Dedifferentiated amniotic fluid mesenchymal stem cell (primary cell): ENCODE measurements around the gene TRPM3.
A peak's percentile ranks its signal among the peaks of the same experiment; 100 is the strongest.

Experiments used
- DNase-seq: peaks from one replicate; pipeline ENCODE4 v3.0.0-alpha.2; 2016; ENCODE audit errors: extremely low spot score

TRPM3 gene

GRCh38 chr9:70525519-70525918 is 595.9 kb downstream of the TRPM3 start:
- DNase-seq = no peak

GRCh38 chr9:70519912-70520724 is 601.3 kb downstream of the TRPM3 start:
- no peak for DNase-seq

DNA sequence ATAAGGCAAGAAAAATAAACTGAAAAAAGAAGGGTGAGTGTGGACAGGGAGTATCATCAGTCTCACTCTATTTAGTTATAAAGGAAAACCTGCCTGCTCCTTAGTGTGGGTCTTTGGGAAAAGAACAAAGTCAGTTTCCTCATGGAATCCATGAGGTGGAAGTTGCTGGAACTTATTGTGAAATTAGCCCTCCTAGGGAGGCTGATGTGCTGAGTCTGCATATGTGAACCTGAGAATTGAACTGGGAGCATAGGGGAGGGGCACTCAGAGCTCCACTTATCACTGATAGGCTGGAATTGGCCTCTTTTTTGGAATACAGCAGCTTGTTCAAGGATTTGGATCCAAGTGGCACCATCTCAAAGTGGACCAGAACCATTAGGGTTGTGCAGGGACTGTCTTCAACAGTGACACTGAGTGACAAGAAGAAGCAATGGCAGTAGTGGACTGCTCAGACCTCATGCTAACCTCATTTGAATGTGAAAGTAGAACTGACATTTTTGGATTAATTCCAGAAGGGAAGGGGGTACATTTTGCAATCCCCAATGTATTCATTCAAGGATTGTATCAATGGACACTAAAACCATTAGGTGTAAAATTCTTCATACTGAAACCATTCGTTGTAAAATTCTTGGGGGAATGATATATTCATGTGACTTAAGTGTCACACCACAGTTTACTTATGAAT is 603.4 kb downstream of the TRPM3 start:
- no peak for DNase-seq

- no peak for DNase-seq
Measured at GRCh38 chr9:70514273-70514672, 607.1 kb downstream of the TRPM3 start.

- DNase-seq = no peak
Measured at GRCh38 chr9:70511858-70512257, 609.6 kb downstream of the TRPM3 start.

DNA sequence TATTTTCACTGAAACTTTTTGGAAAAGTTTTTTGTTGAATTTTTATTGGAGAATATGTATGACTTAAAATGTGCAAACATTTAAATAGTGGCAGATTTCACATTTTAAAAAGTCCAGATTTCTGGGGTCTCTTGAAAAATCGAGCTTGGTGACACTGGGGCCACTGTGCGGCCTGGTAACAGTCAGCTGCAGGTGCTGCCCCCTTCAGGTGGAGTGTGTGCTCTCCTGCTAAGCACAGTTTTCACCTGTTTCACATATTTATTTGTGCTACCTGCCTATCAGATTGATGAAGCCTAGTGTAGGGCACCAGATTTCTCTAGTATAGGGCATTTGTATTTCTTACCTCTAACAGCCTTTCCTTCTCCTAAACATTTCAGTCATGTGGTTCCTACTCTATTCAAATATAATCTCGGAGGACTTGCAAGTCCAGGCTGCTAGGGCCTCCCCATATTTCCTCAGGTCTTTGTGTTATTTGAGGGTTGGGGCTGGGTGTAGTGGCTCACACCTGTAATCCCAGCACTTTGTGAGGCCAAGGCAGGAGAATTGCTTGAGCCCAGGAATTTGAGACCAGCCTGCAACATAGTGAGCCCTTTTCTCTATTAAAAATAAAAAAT is 611.2 kb downstream of the TRPM3 start:
- no peak for DNase-seq

DNA sequence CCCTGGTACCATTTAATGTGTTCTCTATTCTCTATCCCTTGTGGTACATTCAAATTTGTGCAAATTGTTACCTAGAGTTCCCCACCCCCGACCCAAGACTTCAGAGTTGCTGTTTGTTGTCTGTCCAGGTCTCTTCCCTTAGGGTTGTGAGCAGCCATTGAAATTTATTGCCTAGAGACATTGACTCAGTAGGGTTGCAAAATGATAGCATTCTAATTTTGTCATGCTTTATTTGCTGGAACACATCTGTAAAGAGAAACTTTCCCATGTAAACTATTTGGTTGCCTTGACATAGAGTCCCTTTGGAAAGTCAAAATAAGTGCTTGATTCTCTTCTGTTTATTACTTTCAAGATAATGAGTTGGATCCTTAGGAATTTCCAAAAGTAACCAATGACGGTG is 615.3 kb downstream of the TRPM3 start:
- DNase-seq = no peak

DNA sequence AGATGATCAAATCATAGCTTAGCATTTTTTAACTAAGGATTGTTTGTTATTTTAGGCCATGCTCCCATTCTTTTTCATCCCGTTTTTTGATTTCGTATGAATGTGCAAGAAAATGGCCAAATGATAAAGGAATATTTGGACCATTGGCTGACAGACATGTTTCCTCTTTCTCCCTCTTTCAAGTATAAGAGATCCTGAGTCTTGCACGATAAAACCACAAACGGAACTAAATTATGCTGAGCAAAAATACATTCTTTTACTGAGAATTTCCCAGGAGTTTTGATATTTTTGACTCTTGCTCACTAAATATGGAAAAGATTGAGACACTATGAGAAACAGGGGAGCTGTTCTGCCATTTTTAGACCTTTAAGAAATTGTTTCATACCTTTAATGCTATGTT is 616.6 kb downstream of the TRPM3 start:
- peak; percentile 22 for DNase-seq

DNA sequence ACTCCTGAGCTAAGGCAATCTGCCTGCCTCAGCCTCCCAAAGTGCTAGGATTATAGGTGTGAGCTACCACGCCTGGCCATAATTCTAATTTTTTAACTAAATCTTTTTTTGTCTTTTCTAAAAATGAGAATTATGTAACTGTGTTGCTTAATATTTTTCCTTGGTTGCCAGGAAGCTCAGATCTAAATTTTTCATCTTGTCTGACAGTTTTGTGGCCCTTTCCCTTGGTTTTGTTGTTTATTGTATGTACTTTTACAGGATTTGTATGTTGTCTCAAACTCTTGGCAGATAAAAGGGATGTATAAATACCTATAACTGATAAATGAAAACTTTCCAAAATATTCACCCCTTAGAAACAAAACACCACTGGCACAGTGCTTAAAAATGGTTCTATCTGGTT is 618.7 kb downstream of the TRPM3 start:
- no peak for DNase-seq

DNA sequence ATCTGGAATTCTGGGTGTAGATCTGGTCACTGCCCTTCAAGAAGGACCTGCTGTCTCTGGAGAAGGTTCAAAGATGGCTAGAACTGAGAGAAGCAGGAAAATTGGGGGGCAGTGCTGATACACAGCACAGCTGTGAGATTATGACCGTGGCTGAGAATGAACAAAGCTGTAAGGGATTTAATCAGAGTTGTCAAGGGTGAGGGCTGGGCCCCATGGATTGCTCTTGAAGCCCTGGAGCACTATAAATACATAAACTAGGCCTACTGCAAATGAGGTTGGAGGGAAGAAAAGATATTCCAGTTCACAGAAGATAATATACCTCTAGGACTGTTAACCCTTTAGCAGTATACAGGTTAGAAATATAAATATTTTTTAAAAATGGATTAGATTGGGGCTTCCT is 620.6 kb downstream of the TRPM3 start:
- DNase-seq = no peak

DNA sequence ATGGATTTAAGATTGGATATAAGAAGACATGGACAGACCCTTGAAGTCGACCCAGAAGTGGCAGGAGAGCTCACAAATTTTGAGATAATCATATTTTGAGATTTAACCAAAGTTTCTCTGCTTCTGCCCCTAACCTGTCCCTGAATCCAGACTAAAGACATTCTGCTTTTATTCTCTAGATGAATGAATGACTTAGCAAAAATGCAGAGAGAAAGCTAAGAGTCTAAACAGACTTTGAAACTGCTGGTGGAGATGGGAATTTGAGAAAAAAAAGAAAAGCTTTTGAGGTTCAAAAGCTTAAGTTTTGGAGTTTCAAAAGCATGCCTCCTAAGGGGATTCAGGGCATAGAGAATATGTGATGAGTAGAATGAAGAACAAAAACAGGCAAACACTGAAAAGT is 621.8 kb downstream of the TRPM3 start:
- no peak for DNase-seq

GRCh38 chr9:70498866-70499265 is 622.6 kb downstream of the TRPM3 start:
- DNase-seq = no peak

DNA sequence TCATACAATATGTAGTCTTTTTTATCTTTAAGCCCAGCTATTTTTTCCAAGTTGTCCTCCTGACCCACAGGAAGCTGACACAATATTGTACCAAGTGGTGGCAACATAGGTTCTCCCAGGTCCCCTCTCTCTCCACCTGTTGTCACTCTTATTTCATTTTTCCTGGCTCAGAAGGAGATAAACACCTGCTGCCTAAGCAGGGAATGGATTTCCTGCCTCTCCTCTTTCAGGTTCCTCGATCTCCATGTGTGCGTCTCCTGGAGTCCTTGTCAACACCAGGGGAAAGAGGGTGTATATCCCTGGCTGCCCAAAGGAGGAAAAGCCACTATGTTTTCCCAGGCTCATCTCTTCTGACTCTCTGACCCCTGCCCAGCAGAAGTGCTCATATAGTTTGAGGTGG is 625.2 kb downstream of the TRPM3 start:
- DNase-seq = no peak

DNA sequence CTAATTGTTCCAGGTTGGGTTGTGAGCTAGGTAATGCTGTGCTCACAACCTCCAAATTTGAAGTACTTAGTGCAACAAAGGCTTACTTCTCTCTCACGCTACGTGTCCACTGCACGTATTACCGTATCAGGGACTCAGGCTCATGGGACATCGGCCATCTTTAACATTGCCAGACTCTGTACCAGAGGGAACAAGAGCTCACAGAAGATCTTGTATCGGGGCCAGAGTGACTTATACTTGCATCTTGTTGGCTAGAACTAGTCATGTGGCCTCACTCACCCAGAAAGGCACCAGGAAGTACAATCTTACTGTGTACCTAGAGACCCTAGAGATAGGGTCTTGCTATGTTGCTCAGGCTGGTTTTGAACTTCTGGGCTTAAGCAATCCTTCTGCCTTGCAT is 625.9 kb downstream of the TRPM3 start:
- no peak for DNase-seq

DNA sequence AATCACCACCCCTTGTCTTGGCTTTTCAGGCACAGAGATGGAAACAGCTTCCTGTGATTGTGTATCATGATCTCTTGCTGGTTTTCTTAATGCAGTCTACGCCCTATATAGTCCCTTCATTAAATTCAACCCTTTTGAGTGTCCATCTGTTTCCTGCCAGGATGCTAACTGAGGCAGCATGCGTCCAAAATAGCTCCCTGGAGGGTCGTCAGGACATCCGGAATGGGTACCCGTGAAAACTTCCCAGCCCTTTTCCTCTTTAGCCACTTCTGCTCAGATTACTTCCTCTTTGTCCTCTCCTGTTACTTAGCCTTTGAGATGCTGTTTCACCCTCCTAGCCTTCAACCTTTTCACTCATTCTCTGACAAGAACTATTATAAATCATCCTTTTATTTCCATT is 627.2 kb downstream of the TRPM3 start:
- no peak for DNase-seq

DNA sequence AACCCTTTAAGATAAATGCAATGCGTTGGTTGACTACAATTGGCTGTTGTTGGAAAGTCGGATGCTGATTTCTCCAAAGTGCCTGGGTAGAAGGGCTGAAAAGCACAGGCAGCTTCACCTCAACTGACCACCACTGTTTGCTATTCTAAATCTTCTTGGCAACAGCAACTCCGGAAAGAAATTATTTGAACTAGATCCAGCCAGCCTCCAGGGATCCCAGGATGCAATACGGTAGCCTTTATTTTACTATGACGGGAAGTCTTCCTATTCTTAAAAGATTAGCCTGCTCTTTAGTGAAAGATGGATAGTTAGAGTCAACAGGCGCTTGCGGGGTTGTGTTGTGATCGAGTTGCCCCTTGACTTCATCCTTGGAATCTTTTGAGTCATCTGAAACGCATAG is 628.4 kb downstream of the TRPM3 start:
- no peak for DNase-seq

GRCh38 chr9:70492319-70492777 is 629.1 kb downstream of the TRPM3 start:
- DNase-seq = no peak

DNA sequence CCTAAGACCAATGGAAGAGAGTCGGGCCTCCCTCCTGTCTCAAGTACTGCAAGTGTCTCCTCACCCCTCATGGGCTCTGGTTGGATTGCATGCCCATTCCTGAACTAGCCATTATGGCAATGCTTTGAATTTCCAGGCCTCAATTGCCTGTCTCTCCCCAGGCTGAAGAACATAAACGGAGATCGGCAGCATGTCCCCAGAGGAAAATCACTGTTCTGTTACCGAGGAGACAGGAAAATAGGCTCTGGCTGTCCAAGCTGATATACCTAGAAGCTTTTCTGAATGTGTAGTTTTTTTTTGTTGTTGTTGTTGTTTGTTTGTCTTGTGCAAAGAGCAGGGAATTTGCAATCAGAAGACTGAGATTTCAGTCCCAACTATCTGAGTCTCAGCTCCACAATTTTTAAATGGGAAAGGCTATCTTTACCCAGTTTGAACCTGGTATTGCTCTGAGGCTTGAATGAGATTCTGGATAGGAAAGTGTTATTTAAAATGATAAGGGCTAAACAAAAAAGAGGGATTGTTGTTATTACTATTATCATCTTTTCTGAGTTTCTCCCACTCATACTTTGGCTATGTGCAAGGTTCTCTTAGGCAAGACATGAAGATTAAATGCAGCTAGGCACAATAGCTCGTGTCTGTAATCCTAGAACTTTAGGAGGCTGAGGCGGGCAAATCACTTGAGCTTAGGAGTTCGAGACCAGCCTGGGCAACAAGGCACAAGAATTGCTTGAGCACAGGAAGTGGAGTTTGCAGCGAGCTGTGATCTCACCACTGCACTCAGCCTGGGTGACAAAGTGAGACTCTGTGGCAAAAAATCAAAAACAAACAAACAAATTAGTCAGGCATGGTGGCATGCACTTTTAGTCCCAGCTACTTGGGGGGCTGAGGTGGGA is 629.7 kb downstream of the TRPM3 start:
- DNase-seq = no peak

DNA sequence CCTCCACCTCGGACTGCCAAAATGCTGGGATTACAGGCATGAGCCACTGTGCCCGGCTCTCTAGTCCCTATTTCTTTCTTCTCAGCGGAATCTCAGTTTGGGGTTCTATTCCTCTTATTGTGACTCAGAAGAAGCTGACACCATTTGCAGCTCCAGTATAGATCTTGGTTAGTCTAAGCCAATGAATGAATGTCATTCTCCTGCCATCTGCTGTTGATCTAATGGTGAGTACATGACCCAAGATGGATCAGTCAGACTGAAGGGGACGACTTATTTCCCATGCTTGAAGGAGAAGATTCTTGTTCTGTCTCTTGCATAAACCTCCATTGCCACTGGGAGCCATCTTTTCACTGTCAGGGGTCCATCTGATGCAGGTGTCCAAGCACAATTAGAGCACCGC is 630.9 kb downstream of the TRPM3 start:
- DNase-seq = no peak

GRCh38 chr9:70488793-70489105 is 632.7 kb downstream of the TRPM3 start:
- DNase-seq = no peak

GRCh38 chr9:70488098-70488792 is 633.2 kb downstream of the TRPM3 start:
- no peak for DNase-seq

DNA sequence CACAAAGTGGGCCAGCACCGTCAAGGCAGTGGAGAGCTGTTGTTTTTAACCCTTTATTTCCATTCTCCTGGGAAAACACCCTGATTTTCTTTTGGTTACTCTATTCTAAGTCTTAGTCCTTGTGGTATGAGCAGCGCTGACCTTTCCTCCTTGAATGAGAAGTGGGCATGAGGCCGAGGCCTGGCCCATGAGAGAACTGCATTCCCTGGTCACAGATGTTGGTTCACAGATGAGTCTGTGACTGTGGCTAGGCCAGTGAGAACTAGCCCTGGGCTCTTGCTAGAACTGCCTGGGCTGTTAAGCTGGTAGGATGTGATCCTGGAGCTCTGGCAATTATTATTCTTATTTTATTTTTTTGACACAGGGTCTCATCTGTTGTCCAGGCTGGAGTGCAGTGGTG is 635.3 kb downstream of the TRPM3 start:
- no peak for DNase-seq
